Large intestine (tissue), 3 donors: ENCODE measurements around the gene ZNF775. TPM values are rescaled to one million over a fixed set of nuclear protein-coding genes. Genes with fewer than 3 reads are reported as not detected.

ENCODE experiments used
- DNase-seq, 2 donors: peaks; one replicate each; pipeline versions ENCODE4 v3.0.0 to v3.0.0-alpha.2; 2013
- H3K27ac ChIP-seq: one replicate; pipeline ENCODE4 v1.5.1; 2013; ENCODE audit warnings: low read length
- H3K27me3 ChIP-seq: 2 replicates; pipeline ENCODE4 v1.6.1; 2013; ENCODE audit warnings: low read length; ENCODE audit not compliant: control insufficient read depth, insufficient read depth
- H3K36me3 ChIP-seq: 2 replicates; pipeline ENCODE4 v1.6.1; 2013; ENCODE audit warnings: low read length; ENCODE audit not compliant: control insufficient read depth, insufficient read depth
- H3K4me1 ChIP-seq: one replicate; pipeline ENCODE4 v1.6.1; 2013; ENCODE audit warnings: low read length; ENCODE audit not compliant: control insufficient read depth, insufficient read depth
- H3K4me3 ChIP-seq: one replicate; pipeline ENCODE4 v1.5.1; 2013; ENCODE audit warnings: low read length
- H3K9me3 ChIP-seq: one replicate; pipeline ENCODE4 v1.6.1; 2013; ENCODE audit warnings: mild to moderate bottlenecking, low read depth, low read length, moderate library complexity; ENCODE audit not compliant: control insufficient read depth
- WGBS: methylation state at CpG from one replicate; pipeline ENCODE4 v1.1.5; 2013; ENCODE audit warnings: low lambda C conversion rate; ENCODE audit not compliant: insufficient coverage; 5-methylcytosine and 5-hydroxymethylcytosine counted together
- polyA plus RNA-seq: library from polyadenylated mRNA; unstranded; fragments of 120-200 nt; gene quantifications from one replicate; pipeline ENCODE4 v1.2.1, GENCODE V29; 2013

The ZNF775 gene
- polyA plus RNA-seq, 1 donor = 5.2 TPM

- Histone ChIP-seq H3K27me3 (no peaks in the 10 kb centered on the region), H3K4me3 (no peak overlapping the region), H3K27ac (peak overlapping the region; percentile 54), H3K36me3 (peaks cover 16% of the 10 kb centered on the region), H3K4me1 (peaks cover 32% of the 10 kb centered on the region), H3K9me3 (peaks cover 3% of the 10 kb centered on the region)
- peak in 1 of 2 donors; percentile 55 for DNase-seq
- WGBS = no CpG with 5 or more reads among the region's 7 CpGs
These were observed 11.1 kb downstream of the ZNF775 start for GRCh38 chr7:150390205-150390604.

- WGBS = no CpG with 5 or more reads among the region's 3 CpGs
- Histone ChIP-seq H3K27me3 (no peaks in the 10 kb centered on the region), H3K4me3 (no peak overlapping the region), H3K36me3 (peaks cover 25% of the 10 kb centered on the region), H3K9me3 (peaks cover 7% of the 10 kb centered on the region), H3K27ac (no peak overlapping the region), H3K4me1 (peaks cover 18% of the 10 kb centered on the region)
- no peak for DNase-seq
These were observed 14.2 kb downstream of the ZNF775 start for GRCh38 chr7:150393325-150393724.

- no peak for DNase-seq
- peaks cover 23% of the 10 kb centered on the region for H3K36me3 ChIP-seq
- WGBS = 100% methylated on average over 1 of the region's 20 CpGs
- H3K9me3 ChIP-seq = peaks cover 7% of the 10 kb centered on the region
- peaks cover 16% of the 10 kb centered on the region for H3K4me1 ChIP-seq
- no peak overlapping the region for H3K27ac ChIP-seq
- no peaks in the 10 kb centered on the region for H3K27me3 ChIP-seq
- H3K4me3 ChIP-seq = no peak overlapping the region
These were observed 17.3 kb downstream of the ZNF775 start for GRCh38 chr7:150396426-150396825.

GRCh38 chr7:150396851-150397260, 17.7 kb downstream of the ZNF775 start:
- no peak overlapping the region for H3K27ac ChIP-seq
- WGBS = no CpG with 5 or more reads among the region's 48 CpGs
- peaks cover 23% of the 10 kb centered on the region for H3K36me3 ChIP-seq
- no peak overlapping the region for H3K4me3 ChIP-seq
- peaks cover 16% of the 10 kb centered on the region for H3K4me1 ChIP-seq
- DNase-seq = no peak
- H3K27me3 ChIP-seq = no peaks in the 10 kb centered on the region
- peaks cover 7% of the 10 kb centered on the region for H3K9me3 ChIP-seq

GRCh38 chr7:150397346-150398107, 18.4 kb downstream of the ZNF775 start:
- Histone ChIP-seq H3K4me1 (peaks cover 22% of the 10 kb centered on the region), H3K27ac (no peak overlapping the region), H3K36me3 (peaks cover 23% of the 10 kb centered on the region), H3K4me3 (no peak overlapping the region), H3K9me3 (peaks cover 5% of the 10 kb centered on the region), H3K27me3 (no peaks in the 10 kb centered on the region)
- no peak for DNase-seq
- WGBS = no CpG with 5 or more reads among the region's 91 CpGs

GRCh38 chr7:150398108-150398964, 19.2 kb downstream of the ZNF775 start:
- WGBS = no CpG with 5 or more reads among the region's 27 CpGs
- Histone ChIP-seq H3K4me1 (peaks cover 28% of the 10 kb centered on the region), H3K9me3 (peaks cover 5% of the 10 kb centered on the region), H3K4me3 (no peak overlapping the region), H3K36me3 (peaks cover 23% of the 10 kb centered on the region), H3K27me3 (no peaks in the 10 kb centered on the region), H3K27ac (no peak overlapping the region)
- DNase-seq = no peak

GRCh38 chr7:150398965-150399320, 19.8 kb downstream of the ZNF775 start:
- peaks cover 5% of the 10 kb centered on the region for H3K9me3 ChIP-seq
- DNase-seq = no peak
- H3K27me3 ChIP-seq = no peaks in the 10 kb centered on the region
- H3K4me1 ChIP-seq = peaks cover 31% of the 10 kb centered on the region
- H3K27ac ChIP-seq = no peak overlapping the region
- peaks cover 23% of the 10 kb centered on the region for H3K36me3 ChIP-seq
- no peak overlapping the region for H3K4me3 ChIP-seq
- no CpG with 5 or more reads among the region's 2 CpGs for WGBS

GRCh38 chr7:150399421-150400007, 20.4 kb downstream of the ZNF775 start:
- Histone ChIP-seq H3K9me3 (peaks cover 5% of the 10 kb centered on the region), H3K4me3 (no peak overlapping the region), H3K27ac (no peak overlapping the region), H3K27me3 (no peaks in the 10 kb centered on the region), H3K36me3 (peaks cover 23% of the 10 kb centered on the region), H3K4me1 (peaks cover 37% of the 10 kb centered on the region)
- no CpG with 5 or more reads among the region's 15 CpGs for WGBS
- DNase-seq = no peak

- 0% methylated on average over 1 of the region's 11 CpGs for WGBS
- H3K36me3 ChIP-seq = peaks cover 23% of the 10 kb centered on the region
- peaks cover 5% of the 10 kb centered on the region for H3K9me3 ChIP-seq
- peaks cover 40% of the 10 kb centered on the region for H3K4me1 ChIP-seq
- H3K4me3 ChIP-seq = no peak overlapping the region
- DNase-seq = peak in 1 of 2 donors; percentile 14
- peak overlapping the region; percentile 32 for H3K27ac ChIP-seq
- H3K27me3 ChIP-seq = no peaks in the 10 kb centered on the region
These were observed 21.1 kb downstream of the ZNF775 start for GRCh38 chr7:150400008-150400787.
